Progenitor cell of endocrine pancreas (in vitro differentiated cells): ENCODE results near the gene MYRIP. TPM values are rescaled to one million over a fixed set of nuclear protein-coding genes. Genes with fewer than 3 reads are reported as not detected.

Source experiments
- DNase-seq: peaks from one replicate; pipeline ENCODE4 v3.0.0; 2021; ENCODE audit warnings: low spot score; ENCODE audit not compliant: unreplicated experiment
- H3K27ac Mint-ChIP-seq: 2 replicates; pipeline ENCODE4 v1.8.0; 2021; ENCODE audit warnings: mild to moderate bottlenecking, moderate library complexity, mixed read lengths
- H3K27me3 Mint-ChIP-seq: 2 replicates; pipeline ENCODE4 v1.8.0; 2021; ENCODE audit warnings: mixed read lengths
- H3K36me3 Mint-ChIP-seq: 2 replicates; pipeline ENCODE4 v1.8.0; 2022; ENCODE audit warnings: mixed read lengths; ENCODE audit not compliant: insufficient read depth
- H3K4me1 Mint-ChIP-seq: 2 replicates; pipeline ENCODE4 v1.8.0; 2021; ENCODE audit warnings: low read depth, mixed read lengths
- H3K4me3 Mint-ChIP-seq: 2 replicates; pipeline ENCODE4 v1.8.0; 2021; ENCODE audit warnings: low read depth, mild to moderate bottlenecking, moderate library complexity, mixed read lengths
- H3K9me3 Mint-ChIP-seq: 2 replicates; pipeline ENCODE4 v1.8.0; 2021; ENCODE audit warnings: low read depth, mixed read lengths
- total RNA-seq: library from RNA; stranded (reverse); gene quantifications from 2 replicates; pipeline ENCODE4 v1.2.1, GENCODE V29; 2021
- TF ChIP-seq, protein P1 (sequence below): fragments of 200-600 bp; sonication (generic); IDR thresholded peaks from one replicate; pipeline ENCODE4 v1.5.0; 2021; ENCODE audit warnings: antibody characterized with exemption, mild to moderate bottlenecking; ENCODE audit not compliant: unreplicated experiment

The MYRIP gene
- total RNA-seq, 1 donor from 2014 or later, result 0.57 TPM

DNA sequence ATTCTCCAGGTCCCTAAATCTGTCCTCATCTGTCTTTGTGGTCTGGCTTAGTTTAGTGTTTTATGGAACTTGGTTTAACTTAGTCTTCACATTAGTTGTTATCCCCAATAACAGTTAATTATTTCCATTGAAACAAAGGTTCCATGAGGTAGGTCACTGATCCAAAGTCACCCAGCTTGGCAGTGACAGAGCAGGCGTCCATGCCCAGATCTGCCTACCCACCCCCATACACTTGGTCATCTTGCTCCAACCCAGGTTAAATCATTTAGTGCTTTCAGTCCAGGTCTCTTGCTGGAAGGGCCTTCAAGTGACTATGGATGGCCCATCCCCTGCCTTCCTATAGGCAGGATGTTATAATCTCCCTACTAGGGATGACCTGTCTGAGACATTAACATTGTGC, 127.4 kb downstream of the MYRIP start:
- no peak for DNase-seq
- no peaks in the 10 kb centered on the region for H3K9me3 Mint-ChIP-seq
- no peak overlapping the region for H3K4me3 Mint-ChIP-seq
- H3K27ac Mint-ChIP-seq, result no peak overlapping the region
- no peaks in the 10 kb centered on the region for H3K27me3 Mint-ChIP-seq
- H3K36me3 Mint-ChIP-seq, result no peaks in the 10 kb centered on the region
- H3K4me1 Mint-ChIP-seq, result no peaks in the 10 kb centered on the region
- TF ChIP-seq, protein P1, sequence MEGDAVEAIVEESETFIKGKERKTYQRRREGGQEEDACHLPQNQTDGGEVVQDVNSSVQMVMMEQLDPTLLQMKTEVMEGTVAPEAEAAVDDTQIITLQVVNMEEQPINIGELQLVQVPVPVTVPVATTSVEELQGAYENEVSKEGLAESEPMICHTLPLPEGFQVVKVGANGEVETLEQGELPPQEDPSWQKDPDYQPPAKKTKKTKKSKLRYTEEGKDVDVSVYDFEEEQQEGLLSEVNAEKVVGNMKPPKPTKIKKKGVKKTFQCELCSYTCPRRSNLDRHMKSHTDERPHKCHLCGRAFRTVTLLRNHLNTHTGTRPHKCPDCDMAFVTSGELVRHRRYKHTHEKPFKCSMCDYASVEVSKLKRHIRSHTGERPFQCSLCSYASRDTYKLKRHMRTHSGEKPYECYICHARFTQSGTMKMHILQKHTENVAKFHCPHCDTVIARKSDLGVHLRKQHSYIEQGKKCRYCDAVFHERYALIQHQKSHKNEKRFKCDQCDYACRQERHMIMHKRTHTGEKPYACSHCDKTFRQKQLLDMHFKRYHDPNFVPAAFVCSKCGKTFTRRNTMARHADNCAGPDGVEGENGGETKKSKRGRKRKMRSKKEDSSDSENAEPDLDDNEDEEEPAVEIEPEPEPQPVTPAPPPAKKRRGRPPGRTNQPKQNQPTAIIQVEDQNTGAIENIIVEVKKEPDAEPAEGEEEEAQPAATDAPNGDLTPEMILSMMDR, result no peak

DNA sequence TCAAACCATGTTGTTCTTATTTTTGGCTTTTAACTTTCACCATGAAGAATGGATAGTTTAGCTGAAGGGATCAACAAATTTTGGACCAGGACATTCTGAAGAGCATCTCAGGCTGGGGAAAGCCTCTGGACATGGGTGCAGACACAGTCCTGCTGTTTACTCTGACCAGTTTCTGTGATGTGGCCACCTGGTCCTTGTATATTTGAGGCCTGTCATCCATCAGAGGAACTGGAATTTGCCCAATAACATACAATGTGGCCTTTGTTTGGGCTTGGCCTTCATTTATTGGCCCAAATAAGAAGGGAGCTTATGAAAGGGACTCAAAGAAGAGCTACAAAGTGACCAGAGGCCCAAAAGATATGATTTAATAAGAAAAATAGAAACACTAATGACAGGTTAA, 127.9 kb downstream of the MYRIP start:
- H3K27ac Mint-ChIP-seq, result no peak overlapping the region
- H3K27me3 Mint-ChIP-seq, result no peaks in the 10 kb centered on the region
- H3K36me3 Mint-ChIP-seq, result no peaks in the 10 kb centered on the region
- H3K9me3 Mint-ChIP-seq, result no peaks in the 10 kb centered on the region
- H3K4me3 Mint-ChIP-seq, result no peak overlapping the region
- TF ChIP-seq, protein P1, result no peak
- H3K4me1 Mint-ChIP-seq, result no peaks in the 10 kb centered on the region
- DNase-seq, result no peak

DNA sequence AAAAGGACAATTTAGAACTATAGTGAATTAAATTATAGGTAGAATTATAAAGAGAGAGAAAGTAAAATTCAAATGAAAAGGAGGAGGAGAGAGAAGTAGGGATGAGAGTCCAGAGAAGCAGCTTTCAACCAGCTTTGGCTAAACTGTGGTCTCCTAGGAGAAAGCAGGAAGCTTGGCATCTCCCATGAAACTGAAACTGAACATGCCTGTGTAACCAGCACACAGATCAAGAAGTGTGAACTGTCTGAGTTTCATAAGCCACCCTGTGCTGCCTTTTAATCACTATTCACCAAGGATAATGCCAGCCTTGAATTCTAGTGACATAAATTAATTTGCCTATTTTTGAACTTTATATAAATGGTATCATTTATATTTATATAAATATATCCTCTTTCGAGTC, 128.5 kb downstream of the MYRIP start:
- DNase-seq, result no peak
- Mint-ChIP-seq H3K36me3 (no peaks in the 10 kb centered on the region), H3K4me1 (no peaks in the 10 kb centered on the region), H3K9me3 (no peaks in the 10 kb centered on the region), H3K27ac (no peak overlapping the region), H3K27me3 (no peaks in the 10 kb centered on the region), H3K4me3 (no peak overlapping the region)
- TF ChIP-seq, protein P1, result no peak

DNA sequence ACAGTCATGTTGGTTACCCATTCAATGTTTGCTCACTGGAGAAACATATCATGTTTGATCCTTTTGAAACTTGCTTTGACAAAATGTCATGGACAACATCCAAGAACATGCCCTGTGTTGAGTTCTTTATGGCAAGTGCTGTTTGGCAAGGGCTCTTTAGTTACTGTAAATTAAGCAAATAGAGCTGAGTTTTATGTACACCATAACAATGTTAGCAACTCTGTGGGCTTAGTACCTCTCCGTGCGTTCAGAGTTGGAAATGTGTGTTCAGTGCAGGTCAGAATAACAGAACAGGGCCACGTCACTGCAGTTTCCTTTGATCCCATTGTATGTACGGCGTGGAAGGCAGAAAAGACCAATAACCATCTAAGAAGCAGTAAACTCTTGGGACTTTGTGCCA, 132.5 kb downstream of the MYRIP start:
- TF ChIP-seq, protein P1, result no peak
- Mint-ChIP-seq H3K9me3 (no peaks in the 10 kb centered on the region), H3K4me3 (no peak overlapping the region), H3K4me1 (no peaks in the 10 kb centered on the region), H3K27ac (no peak overlapping the region), H3K36me3 (no peaks in the 10 kb centered on the region), H3K27me3 (no peaks in the 10 kb centered on the region)
- DNase-seq, result no peak

- TF ChIP-seq, protein P1, result no peak
- Mint-ChIP-seq H3K27ac (no peak overlapping the region), H3K36me3 (no peaks in the 10 kb centered on the region), H3K9me3 (no peaks in the 10 kb centered on the region), H3K4me1 (no peaks in the 10 kb centered on the region), H3K27me3 (no peaks in the 10 kb centered on the region), H3K4me3 (no peak overlapping the region)
- DNase-seq, result no peak
These were observed 151.2 kb downstream of the MYRIP start for GRCh38 chr3:39960515-39961191.
